ENCODE measurements around the gene FAH.

The FAH gene

DNA sequence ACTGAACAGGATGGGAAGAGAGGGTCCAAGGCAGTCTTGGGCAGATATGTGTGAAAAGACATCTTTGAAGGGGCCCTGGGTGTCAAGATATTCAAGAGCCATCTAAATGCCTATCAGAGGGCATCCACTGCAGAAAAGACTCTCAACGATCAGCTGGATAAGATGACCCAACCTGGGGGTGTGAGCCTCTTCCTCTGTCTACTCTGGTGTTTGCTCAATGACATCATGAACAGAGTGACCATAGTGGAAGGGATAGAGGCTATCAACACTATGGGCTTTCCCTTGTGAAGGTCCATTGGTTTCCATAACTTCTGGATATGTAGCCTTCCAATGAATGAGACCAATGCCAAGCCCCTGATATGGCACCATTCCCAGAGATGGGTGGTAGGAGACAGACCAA lies 42.1 kb downstream of the FAH start:
- DNase-seq: no peak

DNA sequence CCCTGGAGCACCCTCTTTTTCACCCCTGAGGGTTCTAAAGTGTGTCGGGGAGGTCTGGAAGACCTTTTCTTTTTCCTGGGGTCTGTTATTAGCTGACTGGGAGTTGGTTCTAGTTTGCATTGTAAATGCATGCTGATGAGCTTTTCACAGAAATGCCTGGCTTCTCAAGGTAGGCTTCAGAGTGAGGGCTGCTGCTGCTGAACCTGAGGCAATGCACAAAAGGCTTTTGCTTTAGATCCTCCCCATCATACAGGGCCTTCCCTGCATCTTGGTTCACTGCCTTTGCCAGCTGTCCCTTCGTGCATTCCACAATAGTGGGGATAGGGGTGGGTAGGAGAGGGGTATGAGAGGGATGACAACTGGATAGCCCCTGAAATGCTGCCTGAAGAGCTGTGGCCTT lies 46.6 kb downstream of the FAH start:
- no peak for DNase-seq

DNA sequence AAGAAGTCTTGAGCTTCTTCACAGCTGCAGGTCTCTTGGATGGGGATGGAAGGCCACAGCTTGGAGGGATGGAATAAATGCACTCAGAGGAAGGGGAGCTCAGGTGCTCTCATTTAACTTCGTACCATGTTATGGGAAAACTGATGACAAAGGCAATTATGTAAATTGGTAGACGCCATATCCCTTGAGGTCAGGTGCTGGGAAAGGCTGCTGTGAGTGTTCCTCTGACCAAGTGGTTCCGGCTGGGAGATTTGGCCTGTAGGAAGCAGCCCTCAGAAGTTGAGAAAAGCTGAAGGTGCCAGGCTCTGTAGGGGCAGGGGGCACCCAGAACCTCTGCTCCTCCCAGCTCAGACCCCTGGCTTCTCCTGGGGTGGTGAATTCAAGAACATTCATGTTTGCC lies 47.1 kb downstream of the FAH start:
- DNase-seq: no peak

DNA sequence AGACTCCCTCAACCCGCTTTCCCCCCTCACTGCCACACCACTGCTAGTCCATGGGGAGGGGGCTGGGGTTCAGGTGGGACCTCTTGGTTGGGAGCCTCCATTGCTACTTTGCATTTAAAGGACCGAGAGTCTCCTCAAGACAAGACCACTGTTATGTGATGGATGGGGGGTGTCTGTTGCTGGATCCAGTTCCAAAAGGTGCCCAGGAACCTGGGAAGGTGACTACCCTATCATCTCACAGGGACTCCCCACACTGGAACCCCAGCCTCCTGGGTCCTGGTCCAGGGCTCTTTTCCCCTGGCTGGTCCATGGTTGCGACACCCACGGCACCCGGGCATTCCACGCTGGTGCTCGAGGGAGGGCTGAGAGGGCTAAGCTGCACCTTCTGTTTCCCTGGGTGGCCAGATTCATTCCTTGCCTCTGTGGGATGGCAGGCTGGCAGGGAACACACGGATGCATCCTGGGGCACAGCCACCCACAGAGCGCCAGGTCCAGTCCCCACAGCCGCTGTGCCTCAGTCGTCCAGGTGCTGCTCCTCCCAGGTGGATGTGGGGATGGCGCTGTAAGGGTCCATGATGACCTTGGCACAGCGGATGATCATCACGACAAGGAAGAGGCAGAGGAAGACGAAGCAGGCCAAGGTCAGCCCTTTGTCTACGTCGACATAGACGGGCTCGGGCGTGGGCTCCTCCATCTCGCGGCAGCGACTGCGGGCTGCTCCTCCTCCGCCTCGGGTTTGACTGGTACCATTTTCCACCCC lies 48.6 kb downstream of the FAH start:
- DNase-seq: no peak

DNA sequence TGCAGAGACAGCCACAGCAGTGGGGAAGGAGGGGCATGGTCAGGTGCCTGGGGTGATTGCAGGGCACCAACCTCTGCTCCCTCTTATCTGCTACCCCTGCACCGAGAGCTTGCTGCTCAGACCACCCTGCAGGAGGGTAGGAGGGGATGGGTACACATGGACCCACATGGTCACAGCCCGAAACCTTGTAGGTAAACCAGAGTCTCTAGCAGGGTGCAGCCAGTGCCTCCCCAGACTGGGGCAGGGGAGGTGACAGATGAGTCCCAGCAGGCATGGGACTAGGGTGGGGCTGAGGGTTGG lies 49.2 kb downstream of the FAH start:
- DNase-seq: no peak

DNA sequence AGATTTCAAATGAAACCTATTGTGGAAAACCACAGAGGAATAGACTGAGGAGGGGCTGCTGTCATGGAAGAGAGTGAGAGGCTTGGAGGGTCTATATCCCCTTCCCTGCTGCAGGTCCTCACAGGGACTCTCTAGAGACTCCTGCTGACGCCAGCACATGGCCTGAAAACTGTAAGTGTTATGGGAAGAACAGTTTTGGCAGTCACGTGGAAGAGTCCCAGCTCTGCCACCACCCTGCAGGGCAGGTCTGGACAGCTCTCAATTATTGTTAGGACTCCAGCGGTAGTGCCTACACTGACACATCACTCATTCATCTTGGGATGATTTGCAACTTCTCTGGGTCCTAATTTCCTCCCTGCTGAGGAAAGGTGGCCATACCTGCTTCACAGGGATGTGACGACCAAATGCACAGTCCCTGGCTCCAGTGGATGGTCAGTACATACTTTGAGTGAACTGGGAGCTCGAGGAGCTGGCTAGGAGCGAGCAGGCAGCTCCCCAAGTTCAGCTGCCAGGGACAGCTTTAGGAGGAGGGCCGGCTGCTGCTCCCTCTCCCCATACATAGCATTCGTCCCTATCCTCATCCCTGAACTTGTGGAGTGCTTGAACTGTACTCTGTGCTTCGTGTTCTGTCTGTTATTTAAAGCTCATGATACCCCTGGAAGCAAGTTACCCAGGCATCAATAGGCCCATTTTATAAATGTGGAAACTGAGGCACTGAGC lies 50.0 kb downstream of the FAH start:
- no peak for DNase-seq

DNA sequence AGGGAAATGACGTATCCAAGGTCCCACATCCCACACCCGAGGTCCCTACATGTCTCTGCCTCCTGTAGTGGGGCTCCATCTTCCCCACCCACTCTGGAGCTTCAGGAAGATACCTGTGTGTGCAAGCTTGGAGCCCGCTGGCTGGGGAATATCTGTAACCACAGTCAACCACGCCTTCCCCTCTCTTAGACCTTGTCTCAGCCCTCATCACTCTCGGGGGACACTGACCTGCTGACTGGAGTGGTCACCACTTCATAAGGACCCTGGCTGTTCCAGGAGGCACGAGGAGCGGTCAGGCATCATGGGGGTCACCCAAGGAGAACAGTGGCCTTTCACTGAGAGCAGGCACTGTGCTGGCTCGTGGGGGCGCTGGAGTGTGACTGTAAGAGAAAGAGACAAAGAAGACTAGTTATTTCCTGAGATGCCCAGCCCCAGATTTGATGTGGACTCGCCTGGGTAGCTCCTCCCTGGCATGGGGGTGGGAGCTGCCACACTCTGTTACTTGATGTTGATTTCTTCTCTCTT lies 50.6 kb downstream of the FAH start:
- DNase-seq: no peak

DNA sequence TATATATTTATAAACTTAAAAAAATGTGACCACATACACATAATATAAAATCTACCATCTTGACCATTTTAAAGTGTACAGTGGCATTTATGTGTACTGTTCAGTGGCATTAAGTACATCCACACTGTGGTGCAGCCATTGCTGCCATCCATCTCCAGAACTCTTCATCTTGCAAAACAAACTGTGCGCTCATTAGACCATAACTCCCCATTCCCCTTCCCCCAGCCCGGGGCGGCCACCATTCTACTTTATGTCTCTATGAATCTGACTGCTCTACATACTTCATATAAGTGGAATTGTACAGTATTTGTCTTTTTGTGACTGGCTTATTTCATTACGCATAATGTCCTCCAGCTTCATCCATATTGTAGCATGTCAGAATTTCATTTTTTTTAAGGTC lies 51.4 kb downstream of the FAH start:
- no peak for DNase-seq

DNA sequence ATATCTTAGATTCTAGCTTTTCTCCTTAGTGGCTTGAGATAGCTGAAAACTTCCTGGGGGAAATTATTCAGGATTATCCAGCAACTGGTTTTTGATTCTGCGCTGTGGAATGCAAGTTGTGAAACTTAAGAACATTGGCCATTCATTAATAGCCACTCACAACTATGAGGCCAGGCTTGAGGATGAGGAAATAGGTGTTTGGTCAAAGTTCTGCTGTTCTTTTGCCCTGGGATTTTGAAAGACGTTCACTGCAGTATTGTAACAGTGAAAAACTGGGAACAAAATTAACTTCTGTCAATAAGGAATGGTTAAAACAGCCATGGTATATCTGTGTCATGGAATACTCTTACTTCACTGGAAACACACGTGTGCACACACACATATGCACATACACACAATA lies 55.1 kb downstream of the FAH start:
- no peak for DNase-seq

DNA sequence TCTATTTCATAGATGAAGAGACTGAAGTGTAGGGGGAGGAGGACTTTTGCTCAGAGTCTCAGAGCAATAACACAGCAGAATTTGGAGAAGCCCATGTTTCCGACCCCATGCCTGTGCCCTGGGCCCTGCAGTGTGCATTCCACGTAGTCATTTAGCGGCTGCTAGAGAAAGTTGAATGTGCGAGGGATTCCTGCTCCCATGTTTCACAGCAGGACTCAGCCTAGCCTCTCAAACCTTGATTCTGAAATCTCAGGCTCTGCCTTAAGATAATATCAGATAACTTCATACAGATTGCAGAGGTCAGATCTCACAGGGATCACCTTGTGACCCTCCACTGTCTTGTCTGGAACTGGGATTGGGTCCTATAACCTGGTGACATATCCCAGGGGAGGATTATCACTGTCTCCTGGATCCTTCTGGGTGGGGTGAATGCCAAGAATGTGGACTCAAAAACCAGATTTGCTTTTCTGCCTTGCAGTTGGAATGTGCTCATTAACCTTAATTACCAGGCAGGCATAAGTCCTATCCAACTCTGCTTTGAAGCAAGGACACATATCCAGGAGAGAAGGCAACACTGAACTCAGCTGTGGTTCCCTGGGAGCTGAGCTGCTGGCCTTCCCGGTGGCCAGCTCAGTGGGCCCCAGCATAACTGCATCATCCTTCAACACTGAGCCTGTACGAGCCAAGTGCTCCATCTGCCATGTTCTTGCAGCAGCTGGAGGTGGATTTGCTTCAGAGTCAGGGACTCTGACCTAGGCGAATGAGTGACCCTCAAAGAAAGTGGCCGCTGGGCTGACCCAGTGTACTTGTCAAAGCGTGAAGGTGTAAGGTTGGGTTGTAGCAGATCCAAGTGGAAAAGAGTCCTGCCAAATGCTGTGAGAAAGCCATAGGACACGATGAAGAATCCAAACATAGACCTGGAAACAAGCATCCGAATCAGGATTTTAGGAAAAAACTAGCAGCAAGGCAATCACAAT lies 56.2 kb downstream of the FAH start:
- DNase-seq: no peak

DNA sequence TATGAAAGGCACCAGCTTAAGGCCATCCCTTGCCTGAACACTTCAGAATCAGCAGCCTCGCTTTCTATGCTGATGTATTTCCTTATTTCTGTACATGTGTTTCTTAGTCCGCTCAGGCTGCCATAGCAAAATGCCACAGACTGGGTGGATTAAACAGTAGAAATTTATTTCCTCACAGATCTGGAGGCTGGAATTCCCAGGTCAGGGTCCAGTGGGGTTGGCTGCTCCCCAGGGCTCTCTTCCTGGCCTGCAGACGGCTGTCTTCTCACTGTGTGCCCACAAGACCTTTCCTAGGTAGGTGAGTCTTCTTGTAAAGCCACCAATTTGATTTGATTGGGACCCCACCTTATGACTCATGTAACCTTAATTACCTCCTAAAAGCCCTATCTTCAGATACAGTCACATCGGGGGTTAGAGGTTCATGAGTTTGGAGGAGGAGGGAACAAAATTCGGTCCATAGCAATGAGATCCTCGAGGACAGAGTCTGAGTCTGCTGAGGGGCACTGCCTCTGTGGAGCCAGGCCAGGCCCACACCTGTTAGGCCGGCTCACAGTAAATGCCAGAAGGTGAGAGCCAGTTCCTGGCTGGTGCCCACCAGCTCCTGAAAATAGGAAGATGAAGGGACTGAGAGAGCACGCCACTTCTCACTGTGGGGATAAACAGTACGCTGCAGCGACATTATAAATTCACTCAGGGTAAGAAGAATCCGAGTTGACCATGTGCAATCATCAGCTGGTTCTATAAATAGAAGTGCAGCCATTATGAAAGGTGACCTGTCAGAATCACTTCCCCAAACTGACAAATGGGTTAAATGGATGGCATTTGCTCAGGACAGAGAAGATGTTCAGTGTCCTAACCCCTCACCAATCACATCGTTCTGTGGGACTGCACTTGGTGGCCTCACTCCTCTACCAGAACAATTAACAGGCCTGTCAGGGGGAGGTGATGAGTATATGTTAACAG lies 58.1 kb downstream of the FAH start:
- no peak for DNase-seq

DNA sequence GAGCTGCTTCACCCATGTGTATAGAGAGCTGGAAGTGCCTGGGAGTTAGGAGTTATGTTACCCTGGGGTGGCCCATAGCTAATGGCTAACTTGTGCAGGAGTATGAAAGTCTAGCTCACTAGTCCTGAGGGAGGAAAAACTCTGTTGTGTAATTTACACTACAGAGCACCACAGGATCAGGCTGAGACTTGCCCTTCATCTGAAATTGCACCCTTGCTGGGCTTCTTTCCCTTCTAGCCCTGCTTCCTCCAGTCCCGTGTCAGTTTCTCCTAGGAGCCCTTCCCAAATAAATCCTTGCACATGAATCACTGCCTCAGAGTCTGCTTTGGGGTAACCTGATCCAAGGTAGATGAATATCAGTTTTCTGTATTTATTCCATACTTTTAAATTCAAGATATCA lies 59.2 kb downstream of the FAH start:
- DNase-seq: no peak

DNA sequence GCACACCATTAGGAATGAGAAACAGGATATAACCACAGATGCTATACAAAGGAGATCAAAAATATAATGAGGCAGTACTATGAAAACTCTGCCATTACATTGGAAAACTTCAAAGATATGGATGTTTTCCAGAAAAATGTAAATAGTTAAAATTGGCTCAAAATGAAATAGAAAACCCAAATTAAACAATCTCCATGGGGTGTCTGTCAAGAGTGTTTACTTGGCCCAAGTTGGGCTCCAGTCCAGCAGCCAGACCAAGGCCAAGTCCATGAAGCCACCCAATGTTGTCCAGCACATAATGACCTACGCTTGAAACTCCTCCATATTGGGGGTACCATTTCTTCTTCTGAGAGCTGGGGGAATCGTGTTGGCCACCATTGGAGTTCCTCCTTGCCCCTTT lies 62.1 kb downstream of the FAH start:
- DNase-seq: no peak

DNA sequence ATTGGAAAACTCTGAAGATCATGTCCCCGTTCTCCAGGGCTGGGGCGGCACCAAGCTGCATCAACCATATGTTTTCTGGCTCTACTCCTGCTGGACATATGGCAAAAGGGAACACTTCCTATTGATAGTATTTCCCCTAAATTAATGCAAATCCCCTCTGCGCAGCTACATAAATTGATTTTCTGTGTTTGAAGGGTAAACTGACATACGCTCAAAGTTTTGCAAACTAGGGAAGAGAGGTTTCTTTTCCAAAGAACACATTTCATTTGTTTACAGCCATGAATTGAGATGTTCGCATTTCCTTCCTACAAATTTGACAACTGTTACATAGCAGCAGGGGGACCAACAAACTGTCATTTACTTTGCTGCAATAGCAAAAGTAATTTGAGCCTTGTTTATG lies 63.3 kb downstream of the FAH start:
- no peak for DNase-seq

DNA sequence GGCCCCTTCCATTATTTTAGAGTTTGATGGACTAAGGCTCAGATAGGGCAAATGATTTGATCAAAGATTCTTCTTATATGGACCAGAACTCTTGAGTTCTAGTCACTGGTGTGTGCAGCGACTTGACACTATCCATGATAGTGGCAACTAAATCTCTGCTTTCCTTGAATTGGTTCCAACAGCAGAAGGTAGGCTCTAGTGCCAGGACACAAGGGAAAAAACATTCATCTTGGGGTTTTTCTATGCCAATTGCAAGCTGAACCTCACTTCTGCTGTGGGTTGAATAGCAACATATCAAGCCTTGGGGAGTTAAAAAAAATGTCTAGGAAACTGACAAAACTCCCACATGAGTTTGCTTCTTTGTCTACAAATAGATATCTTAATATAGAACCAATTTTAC lies 64.1 kb downstream of the FAH start:
- DNase-seq: no peak

DNA sequence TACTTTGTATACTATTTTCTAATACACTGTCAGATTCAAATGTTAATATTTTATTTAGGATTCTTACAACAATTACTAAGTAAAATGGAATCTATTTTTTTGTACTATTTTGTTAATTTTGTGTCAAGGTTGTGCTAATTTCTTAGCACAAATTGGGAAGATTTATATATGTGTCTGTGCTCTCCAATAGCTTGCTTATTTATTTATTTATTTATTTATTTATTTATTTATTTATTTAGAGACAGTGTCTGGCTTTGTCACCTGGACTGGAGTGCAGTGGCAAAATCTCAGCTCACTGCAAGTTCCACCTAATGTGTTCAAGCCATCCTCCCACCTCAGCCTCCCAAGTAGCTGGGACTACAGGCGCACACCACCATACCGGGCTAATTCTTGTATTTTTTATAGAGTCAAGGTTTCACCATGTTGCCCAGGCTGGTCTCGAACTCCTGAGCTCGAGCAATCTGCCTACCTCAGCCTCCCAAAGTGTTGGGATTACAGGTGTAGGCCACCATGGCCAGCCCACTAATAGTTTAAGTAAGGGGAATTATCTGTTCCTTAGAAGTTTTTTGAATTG lies 64.6 kb downstream of the FAH start:
- no peak for DNase-seq

DNA sequence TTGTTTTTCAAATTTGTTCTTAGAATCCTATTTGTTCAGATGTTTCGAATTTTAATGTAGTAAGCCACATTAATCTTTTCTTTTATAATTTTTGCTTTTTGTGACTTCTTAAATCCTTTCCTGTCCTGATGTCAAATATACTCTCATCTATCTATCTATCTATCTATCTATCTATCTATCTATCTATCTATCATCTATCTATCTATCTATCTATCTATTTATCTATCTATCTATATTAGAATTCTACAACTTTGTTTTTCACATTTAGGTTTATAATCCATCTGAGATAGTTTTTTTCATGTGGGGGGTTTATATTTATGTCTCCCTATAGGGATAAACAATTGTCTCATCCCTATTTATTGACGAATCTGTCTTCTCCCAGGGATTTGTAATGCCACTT lies 67.2 kb downstream of the FAH start:
- DNase-seq: no peak

DNA sequence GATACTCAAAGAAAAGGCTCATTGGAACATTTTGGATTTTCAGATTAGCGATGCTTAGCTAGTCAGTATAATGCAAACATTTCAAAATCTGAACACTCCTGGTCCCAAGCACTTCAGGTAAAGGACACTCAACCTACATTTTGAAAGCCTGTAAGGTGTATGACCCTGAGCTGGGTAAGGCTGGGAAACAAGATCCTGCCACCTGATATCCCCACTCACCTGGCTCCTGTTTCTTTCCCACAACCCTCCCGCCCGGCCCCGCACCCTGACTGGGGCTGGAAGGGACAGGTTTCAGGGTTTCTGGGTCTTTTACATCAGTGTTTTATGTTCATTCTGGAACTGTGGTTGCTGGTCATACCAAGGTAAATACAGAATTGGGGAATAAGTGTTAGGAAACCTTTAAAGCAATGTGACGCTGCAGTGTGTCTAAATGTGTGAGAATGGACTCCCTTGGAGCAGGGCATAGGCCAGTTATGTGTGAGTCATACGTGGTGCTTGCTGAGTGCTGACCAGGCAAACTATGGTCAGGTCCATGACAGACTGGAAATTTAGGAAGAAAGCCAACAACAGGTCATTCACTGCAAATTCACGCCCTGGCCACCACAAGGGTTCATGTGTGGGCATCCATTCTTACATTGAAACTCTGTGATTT lies 76.3 kb downstream of the FAH start:
- DNase-seq: no peak

DNA sequence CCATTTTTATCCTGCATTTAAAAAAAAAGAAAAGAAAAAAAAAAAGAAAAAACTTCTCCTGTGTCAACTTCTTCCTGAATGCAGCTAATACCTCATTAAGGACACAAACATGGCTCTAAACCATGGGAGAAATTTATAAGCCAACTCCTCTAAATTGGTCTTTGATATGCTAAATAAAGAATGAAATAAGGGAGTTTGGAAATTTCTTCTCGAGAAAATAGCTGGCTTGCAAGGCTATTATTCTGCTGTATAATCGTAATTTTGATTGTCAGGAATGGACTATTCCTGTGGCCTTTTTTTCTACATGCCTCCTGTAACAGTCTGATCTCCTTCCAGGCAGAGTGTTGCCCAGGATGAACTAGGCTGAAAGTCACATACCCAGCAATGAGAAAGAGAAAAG lies 78.6 kb downstream of the FAH start:
- no peak for DNase-seq

DNA sequence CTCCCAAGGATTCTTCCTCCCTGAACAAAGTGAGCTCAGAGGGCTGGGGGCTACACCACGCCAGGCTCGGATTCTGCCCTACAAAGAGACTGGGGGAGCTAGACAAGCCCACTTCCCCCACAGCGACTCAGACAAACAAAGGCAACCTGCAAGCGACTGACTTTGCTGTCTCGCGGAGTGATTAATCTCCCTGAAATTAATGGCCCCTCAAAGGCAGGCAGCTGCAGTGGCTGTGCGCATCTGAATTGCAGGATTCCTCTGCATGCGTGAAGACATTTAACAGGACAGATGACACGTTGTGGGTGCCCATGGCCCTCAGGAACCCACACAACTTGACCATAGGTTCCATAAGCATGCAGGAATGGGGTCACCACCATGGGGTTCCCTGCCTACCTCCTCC lies 80.8 kb downstream of the FAH start:
- no peak for DNase-seq

Measured in nucleus accumbens (tissue), 56 donors.